Activated CD8-positive, alpha-beta memory T cell treated with anti-CD3 and anti-CD28 coated beads, Interleukin-2, amount 50 U/mL, for 4 hours (primary cell): ENCODE results near the gene ZNF608.

Experiments
- DNase-seq: peaks from one replicate; pipeline ENCODE4 v3.0.0-alpha.2; 2020

Gene ZNF608

GRCh38 chr5:124716169-124716568 is 30.3 kb downstream of the ZNF608 start:
- no peak for DNase-seq

DNA sequence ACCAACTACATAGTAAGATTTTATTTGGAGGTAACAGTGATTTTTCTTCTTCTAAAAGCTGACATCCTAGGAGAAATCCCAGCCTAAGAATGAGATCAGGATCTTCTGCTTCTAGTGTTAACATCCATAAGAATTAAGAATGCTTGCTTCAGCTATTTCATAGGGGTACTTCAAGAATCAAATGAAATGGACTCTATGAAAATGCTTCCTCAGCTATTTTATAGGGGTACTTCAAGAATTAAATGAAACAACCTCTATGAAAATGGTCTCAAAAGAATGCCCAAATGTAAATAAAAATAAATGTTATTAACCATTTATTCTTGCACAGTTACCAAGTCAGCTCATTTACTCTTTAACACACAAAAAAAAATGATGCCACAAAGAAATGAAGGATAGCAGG is 31.5 kb downstream of the ZNF608 start:
- no peak for DNase-seq

- DNase-seq, result no peak
Observed at GRCh38 chr5:124713595-124713994, 32.8 kb downstream of the ZNF608 start.

GRCh38 chr5:124712731-124713305 is 33.6 kb downstream of the ZNF608 start:
- DNase-seq, result no peak

- DNase-seq, result no peak
Observed at GRCh38 chr5:124708086-124708485, 38.4 kb downstream of the ZNF608 start.

GRCh38 chr5:124707520-124707919 is 38.9 kb downstream of the ZNF608 start:
- no peak for DNase-seq

DNA sequence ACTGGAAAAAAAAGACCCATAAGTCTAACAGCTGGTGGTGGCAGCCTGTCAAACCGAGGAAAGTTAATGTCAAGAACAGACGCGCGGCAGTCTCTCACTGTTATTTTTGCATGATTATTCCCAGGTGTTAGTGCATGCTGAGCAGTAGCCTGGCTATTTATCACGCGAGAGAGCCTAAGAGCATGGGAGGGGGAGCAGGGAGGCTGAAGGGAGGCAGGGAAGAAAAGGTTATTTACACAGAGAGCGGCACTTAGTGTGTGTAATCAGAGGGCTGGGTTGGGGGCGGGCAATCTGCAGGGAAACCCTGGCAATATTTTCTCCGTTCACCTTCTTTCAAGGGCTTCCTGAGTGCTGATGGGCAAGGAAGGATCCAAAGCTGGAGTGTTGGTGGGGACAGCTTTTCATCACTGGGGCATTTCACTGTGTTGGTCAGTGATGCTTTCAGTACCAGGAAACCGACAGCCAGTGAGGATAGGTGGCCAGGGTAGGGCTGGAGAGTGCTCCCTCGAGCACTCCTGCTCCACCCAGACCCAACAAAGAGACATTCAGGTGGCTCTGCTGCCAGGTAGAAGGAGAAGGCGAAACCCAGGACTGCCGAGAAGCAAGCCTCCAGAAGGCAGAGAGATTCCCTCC is 39.6 kb downstream of the ZNF608 start:
- DNase-seq, result no peak

DNA sequence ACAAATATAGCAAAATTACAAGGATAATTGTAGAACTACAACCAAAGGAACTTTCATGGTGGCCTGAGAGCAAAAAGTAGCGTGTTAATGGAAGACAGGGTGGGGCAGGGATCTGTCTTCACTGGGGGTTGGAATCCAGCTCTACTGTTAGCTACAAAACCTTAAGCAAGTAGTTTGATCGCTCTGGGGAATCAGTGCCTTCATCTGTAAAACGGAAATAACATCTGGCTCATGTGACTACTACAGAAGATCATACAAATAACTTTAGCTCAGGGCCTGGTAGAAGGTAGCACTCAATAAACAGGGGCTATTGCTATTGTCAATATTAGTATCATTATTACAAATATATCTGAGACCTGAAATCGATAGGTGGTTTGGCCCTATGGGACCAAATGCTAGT is 40.4 kb downstream of the ZNF608 start:
- DNase-seq, result no peak

DNA sequence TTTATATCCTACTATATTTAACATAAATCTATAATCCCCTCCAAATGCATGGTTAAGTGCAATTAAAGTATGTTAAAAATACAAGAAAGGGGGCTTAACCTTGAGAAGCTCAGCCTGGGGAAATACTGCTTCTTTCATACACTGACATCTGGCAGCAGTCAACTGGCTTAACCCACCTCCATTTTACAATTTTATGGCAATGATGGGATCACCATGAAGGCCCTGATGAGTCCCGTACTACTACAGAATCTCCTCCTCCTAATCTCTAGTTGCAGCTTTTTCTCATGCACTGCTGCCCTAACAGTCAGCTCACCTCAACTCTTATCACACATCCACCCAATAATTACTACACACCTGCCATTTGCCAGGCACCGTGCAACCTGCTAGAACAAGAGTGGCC is 40.9 kb downstream of the ZNF608 start:
- no peak for DNase-seq

- DNase-seq, result no peak
Observed at GRCh38 chr5:124704594-124705284, 41.7 kb downstream of the ZNF608 start.

DNA sequence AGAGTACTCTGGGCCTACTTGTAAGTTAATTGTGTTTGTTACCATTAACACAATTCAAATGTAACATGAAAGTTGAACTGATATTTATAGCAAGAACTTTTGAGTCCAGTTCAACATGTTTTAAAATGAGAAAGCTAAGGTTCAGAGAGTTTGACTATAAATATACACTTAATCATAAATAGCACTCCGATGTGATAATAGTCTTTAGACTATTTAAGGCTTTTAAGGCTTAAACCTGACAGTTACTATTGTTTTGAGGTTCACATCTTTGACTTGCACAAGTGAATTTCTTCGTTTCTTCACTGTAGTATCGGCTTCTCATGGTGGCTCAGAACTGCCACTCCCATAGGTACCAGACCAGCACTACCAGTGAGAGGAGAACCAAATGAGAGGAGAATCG is 42.4 kb downstream of the ZNF608 start:
- DNase-seq, result no peak

GRCh38 chr5:124702525-124702924 is 43.9 kb downstream of the ZNF608 start:
- no peak for DNase-seq

DNA sequence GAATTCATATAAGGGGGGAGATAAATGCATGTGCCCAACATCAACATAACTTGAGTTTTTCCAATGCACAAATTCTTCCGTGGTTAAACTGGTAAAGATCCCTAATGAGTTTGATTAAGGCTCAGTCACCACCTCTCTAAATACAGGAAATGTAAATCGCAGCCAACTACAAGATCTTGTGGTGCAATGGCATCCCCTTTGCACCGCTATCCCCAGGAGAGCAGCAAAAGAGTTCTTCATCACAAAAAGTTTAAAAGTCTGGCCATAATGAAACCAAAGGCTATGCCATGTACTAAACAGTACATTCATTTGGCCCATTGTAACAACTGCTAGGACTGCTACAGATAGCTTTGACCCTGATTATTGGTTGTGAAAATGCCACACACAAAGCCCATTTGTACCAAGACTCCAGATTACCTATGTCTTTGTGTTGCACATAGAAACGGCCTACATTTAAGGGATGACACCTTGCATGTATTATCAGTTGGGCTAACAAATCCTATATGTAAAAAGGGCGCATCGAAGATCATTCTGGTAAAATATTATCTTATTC is 44.5 kb downstream of the ZNF608 start:
- DNase-seq, result no peak

DNA sequence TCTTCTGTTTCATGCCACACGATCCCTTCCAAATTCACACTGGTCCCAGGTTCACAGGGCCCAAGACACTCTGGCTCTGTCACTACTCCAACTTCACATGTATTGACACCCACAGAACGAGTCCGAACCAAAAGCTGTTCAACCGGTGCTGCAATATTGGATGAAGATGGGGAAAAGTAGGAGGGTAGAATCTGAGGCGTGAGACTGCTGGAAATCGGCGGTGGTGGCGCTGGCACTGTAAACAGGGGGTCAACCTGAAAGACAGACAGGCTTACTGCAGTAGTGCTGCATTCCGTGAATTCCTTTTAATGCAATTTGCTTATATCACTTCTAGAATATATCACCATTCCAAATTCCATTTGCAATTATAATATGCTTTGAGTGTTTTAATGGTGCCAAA is 45.4 kb downstream of the ZNF608 start:
- DNase-seq, result no peak

GRCh38 chr5:124700333-124700732 is 46.1 kb downstream of the ZNF608 start:
- DNase-seq, result no peak

DNA sequence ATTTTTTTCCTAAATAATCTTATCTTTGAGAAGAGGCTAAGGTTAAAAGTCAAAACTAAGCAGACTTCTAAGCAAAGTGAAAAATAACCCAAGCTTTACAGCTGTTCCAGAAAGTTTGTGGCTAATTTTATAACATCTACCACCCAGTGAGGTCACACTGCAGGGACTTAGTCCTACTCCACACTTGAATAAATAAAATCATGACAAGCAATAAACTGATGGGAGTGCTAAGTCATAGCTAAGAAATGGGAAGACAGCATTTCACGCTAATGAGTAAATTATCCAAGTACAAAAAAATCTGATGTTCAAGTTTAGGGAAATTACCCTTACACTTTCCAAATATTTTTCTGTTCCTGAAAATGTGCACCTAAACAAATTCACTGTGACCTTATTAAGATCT is 47.7 kb downstream of the ZNF608 start:
- DNase-seq, result no peak

DNA sequence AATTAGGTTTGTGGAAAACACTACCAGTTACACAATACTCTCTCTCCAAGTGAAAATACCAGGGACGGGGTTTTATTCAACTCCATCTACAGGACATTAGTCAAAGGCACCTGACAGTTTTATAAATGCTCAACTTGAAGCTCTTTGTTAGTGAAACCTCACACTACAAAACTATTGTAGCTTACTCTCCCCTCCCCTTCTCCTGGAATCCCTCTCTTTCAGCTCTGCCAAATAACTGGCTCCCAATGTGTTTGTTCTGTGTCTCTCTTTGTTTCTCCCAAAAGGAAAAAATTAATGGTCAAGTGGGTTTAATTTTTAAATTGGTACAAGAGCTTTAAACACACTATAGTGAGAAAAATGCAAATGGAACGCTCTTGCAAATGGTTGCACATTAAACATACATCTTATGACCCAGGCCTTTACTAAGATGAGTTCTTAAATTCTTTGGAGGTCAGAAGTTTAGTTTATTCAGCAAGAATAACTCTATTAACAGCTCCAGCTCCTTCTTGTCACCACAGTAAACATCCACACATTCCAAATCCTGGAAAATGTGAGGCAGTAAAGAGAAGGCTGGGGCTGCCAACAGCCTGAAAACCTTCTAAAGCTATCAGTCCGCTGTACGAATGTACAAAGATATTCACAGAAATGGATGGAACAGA is 48.4 kb downstream of the ZNF608 start:
- DNase-seq, result no peak

DNA sequence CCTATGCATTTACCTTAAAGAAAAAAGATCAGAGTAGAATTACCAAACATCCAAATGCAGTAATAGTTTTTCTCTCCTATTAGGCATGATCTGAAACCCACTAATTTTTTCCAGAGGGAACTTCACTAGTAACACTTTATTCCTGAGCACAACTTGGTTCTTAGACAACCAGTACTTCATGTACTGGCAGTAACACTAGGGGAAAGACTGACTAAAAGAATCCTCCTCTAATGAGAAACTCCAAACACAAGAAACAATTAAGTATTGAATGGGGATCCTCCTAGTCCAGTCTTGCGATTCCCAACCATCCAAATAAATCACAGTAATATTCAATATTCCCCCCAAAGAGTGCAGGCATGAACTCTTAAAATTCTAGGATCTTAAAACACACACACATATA is 48.9 kb downstream of the ZNF608 start:
- DNase-seq, result no peak

GRCh38 chr5:124696898-124697297 is 49.5 kb downstream of the ZNF608 start:
- DNase-seq, result no peak
